Colonic mucosa (tissue), 4 donors: ENCODE data around the gene STAT3. TPM values are rescaled to one million over a fixed set of nuclear protein-coding genes. Genes with fewer than 3 reads are reported as not detected.

Source experiments
- DNase-seq: peaks from one replicate; pipeline ENCODE4 v3.0.0-alpha.2; 2020
- H3K27ac ChIP-seq: fragments of 200-600 bp; one replicate; pipeline ENCODE4 v1.8.0; 2021
- H3K27me3 ChIP-seq: fragments of 200-600 bp; one replicate; pipeline ENCODE4 v1.8.0; 2021
- H3K36me3 ChIP-seq: fragments of 200-600 bp; one replicate; pipeline ENCODE4 v1.8.0; 2021
- H3K4me1 ChIP-seq: fragments of 200-600 bp; one replicate; pipeline ENCODE4 v1.8.0; 2021; ENCODE audit warnings: mild to moderate bottlenecking
- H3K4me3 ChIP-seq: fragments of 200-600 bp; one replicate; pipeline ENCODE4 v1.8.0; 2021
- H3K9ac ChIP-seq, 2 donors: one replicate each; pipeline ENCODE4 v1.7.0; 2013; ENCODE audit warnings: control low read depth in 2 of 2, low read depth in 2 of 2, low read length in 2 of 2
- H3K9me3 ChIP-seq: fragments of 200-600 bp; one replicate; pipeline ENCODE4 v1.8.0; 2021
- intact Hi-C: fragments of 100-400 bp; cut with DNase I; formaldehyde crosslinking; loops from one replicate; pipeline ENCODE4 v1.14.1; 2022
- total RNA-seq, 2 donors: library from RNA; stranded (reverse); fragmentation: NEBNext Ultra II Directional in 1 of 2; extraction: Animal tissue kit (Norgen Biotek cat#: 25700) in 1 of 2; gene quantifications; one replicate each; pipeline ENCODE4 v1.2.1, GENCODE V29; 2021
- TF ChIP-seq, protein P1 (sequence below): fragments of 200-600 bp; IDR thresholded peaks from one replicate; pipeline ENCODE4 v1.8.0; 2022; ENCODE audit warnings: antibody characterized with exemption, mild to moderate bottlenecking
- donor health status: healthy.
- donor health status: DM: no; HTN: no; CAD: no.
- donor health status: DM: no; HTN: no; CAD: no.

The STAT3 gene
- total RNA-seq, 2 donors from 2014 or later, result 137 to 216 TPM

DNA sequence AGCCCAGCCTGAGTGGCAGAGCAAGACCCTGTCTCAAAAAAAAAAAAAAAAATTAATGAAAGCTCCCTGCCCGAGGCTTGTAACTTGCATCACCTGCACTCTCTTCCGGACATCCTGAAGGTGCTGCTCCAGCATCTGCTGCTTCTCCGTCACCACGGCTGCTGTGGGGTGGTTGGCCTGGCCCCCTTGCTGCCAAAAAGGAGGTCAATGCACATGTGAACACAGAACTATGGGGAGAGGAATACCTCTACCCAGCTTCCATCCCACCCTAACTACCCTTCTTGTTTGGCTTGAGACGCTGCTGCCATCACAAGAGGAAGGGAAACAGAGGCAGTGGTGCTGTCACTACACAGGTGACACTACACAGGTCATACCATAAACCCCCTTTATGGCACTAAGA is 49.0 kb downstream of the STAT3 start:
- H3K9ac ChIP-seq, result no peak overlapping the region
- intact Hi-C loops, result no loop called here
- H3K4me1 ChIP-seq, result no peaks in the 10 kb centered on the region
- no peaks in the 10 kb centered on the region for H3K9me3 ChIP-seq
- no peak overlapping the region for H3K27ac ChIP-seq
- H3K36me3 ChIP-seq, result peaks cover 36% of the 10 kb centered on the region
- H3K4me3 ChIP-seq, result no peak overlapping the region
- no peak for DNase-seq
- no peaks in the 10 kb centered on the region for H3K27me3 ChIP-seq
- TF ChIP-seq, protein P1, sequence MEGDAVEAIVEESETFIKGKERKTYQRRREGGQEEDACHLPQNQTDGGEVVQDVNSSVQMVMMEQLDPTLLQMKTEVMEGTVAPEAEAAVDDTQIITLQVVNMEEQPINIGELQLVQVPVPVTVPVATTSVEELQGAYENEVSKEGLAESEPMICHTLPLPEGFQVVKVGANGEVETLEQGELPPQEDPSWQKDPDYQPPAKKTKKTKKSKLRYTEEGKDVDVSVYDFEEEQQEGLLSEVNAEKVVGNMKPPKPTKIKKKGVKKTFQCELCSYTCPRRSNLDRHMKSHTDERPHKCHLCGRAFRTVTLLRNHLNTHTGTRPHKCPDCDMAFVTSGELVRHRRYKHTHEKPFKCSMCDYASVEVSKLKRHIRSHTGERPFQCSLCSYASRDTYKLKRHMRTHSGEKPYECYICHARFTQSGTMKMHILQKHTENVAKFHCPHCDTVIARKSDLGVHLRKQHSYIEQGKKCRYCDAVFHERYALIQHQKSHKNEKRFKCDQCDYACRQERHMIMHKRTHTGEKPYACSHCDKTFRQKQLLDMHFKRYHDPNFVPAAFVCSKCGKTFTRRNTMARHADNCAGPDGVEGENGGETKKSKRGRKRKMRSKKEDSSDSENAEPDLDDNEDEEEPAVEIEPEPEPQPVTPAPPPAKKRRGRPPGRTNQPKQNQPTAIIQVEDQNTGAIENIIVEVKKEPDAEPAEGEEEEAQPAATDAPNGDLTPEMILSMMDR, result no peak

DNA sequence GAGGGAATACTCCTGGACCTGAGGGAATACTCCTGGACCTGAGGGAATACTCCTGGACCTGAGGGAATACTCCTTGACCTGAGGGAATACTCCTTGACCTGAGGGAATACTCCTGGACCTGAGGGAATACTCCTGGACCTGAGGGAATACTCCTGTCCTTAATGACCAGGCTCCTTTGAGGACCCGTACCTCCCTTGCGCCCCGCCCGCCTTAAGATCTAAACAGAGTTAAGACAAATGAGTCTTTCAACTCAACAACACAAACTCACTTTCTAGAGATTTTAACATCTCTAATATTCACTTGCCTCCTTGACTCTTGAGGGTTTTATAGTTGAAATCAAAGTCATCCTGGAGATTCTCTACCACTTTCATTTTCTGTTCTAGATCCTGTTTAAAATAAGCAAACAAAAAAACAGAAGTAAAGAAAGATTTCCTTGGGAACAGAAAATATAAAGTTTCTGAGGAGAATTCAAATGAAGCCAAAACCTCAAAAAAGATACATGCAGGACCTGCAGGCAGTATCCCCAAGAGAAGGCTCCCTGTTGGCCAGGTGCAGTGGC is 49.7 kb downstream of the STAT3 start:
- H3K27me3 ChIP-seq, result no peaks in the 10 kb centered on the region
- TF ChIP-seq, protein P1, result no peak
- H3K4me1 ChIP-seq, result no peaks in the 10 kb centered on the region
- intact Hi-C loops, result no loop called here
- no peaks in the 10 kb centered on the region for H3K9me3 ChIP-seq
- no peak for DNase-seq
- no peak overlapping the region for H3K4me3 ChIP-seq
- peaks cover 42% of the 10 kb centered on the region for H3K36me3 ChIP-seq
- no peak overlapping the region for H3K9ac ChIP-seq
- H3K27ac ChIP-seq, result no peak overlapping the region

DNA sequence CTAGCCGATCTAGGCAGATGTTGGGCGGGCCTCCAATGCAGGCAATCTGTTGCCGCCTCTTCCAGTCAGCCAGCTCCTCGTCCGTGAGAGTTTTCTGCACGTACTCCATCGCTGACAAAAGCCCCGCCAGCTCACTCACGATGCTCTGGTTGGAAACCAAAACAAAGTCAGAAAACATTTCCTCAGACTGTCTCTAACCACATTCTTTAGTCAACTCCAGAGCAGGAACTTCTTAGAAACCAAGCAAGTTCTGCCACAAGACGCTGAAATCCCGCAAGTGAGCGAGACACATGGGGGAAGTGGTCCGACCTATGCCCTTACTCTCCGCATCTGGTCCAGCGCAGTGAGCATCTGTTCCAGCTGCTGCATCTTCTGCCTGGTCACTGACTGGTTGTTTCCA is 50.8 kb downstream of the STAT3 start:
- Histone ChIP-seq H3K27ac (no peak overlapping the region), H3K4me3 (no peak overlapping the region), H3K27me3 (no peaks in the 10 kb centered on the region), H3K9ac (no peak overlapping the region), H3K9me3 (no peaks in the 10 kb centered on the region), H3K36me3 (peaks cover 42% of the 10 kb centered on the region), H3K4me1 (no peaks in the 10 kb centered on the region)
- intact Hi-C loops, result no loop called here
- DNase-seq, result no peak
- TF ChIP-seq, protein P1, result no peak

DNA sequence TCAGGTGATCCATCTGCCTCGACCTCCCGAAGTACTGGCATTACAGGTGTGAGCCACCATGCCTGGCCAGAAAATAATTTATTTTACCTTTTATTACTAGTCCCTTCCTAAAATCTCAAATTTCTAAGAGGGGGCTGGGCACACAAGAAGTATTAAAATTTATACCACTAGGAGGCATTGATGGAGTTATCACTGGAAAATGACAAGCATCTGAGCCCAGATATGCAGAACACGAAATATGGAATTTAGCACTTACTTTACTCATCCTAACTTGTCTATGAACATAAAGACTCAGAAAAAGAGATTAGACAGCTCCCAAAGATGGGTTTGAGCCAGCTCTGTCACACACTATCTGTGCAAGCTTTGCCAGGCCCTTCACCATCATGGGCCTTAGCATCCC is 53.6 kb downstream of the STAT3 start:
- TF ChIP-seq, protein P1, result no peak
- peaks cover 47% of the 10 kb centered on the region for H3K36me3 ChIP-seq
- no peak for DNase-seq
- no peaks in the 10 kb centered on the region for H3K4me1 ChIP-seq
- intact Hi-C loops, result no loop called here
- no peak overlapping the region for H3K4me3 ChIP-seq
- H3K27me3 ChIP-seq, result no peaks in the 10 kb centered on the region
- no peaks in the 10 kb centered on the region for H3K9me3 ChIP-seq
- H3K9ac ChIP-seq, result no peak overlapping the region
- no peak overlapping the region for H3K27ac ChIP-seq

DNA sequence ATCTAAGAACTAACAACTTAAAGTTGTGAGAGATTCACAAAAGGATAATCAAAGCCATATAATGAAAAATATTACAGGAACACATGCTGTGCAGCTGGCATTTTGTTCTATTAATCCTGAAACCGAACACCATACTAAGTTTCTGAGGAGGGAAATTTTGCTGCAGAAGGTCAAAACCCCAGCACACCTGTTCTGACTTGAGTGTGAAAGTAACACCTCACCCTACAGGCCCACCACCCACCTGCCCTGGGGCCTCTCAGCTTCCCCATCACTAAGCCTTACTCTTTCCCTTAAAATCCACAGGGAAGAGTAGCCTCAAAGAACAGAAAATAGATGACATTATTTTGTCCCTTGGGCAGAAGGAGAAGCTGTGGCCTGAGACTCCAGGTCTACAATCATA is 55.2 kb downstream of the STAT3 start:
- no peaks in the 10 kb centered on the region for H3K4me1 ChIP-seq
- no peak overlapping the region for H3K27ac ChIP-seq
- H3K9ac ChIP-seq, result no peak overlapping the region
- H3K27me3 ChIP-seq, result no peaks in the 10 kb centered on the region
- TF ChIP-seq, protein P1, result no peak
- intact Hi-C loops, result no loop called here
- no peak for DNase-seq
- H3K9me3 ChIP-seq, result no peaks in the 10 kb centered on the region
- no peak overlapping the region for H3K4me3 ChIP-seq
- H3K36me3 ChIP-seq, result peaks cover 47% of the 10 kb centered on the region
